GM12878 (cell line): Measurements from ENCODE around the gene DKC1. TPM values are rescaled to one million over a fixed set of nuclear protein-coding genes. Genes with fewer than 3 reads are reported as not detected.
"Not testable (repeated sequence)": the region's sequence is repeated elsewhere in the genome, so short reads cannot be mapped to it uniquely, and the experiment has no call there.

Experiments used
- ATAC-seq: fragments of 200-7000 bp; cut with Tn5 transposase; 3 replicates; pipeline ENCODE4 v1.9.1; 2020; ENCODE audit warnings: mild to moderate bottlenecking, moderate library complexity
- BruUV-seq: library from RNA; stranded (reverse); fragments of 400-500 nt; replicated peaks from 2 replicates; lab custom pipeline; 2021; lab: Mats Ljungman, UMichigan
- CTCF ChIA-PET: fragments of 300-600 bp; sonication (Branson Sonifier 250); formaldehyde crosslinking; extraction: SDS; loops from one replicate; lab custom pipeline; 2021; ENCODE audit warnings: inconsistent platforms; lab: Yijun Ruan, JAX
- POLR2A ChIA-PET: fragments of 350-600 bp; formaldehyde crosslinking; extraction: SDS; loops from one replicate; lab custom pipeline; 2021; ENCODE audit warnings: inconsistent platforms; lab: Charles Lee
- RAD21 ChIA-PET: fragments of 300-600 bp; sonication (Branson Sonifier 250); formaldehyde crosslinking; loops from one replicate; lab custom pipeline; 2023; ENCODE audit warnings: antibody characterized with exemption; ENCODE audit not compliant: unreplicated experiment; lab: Charles Lee
- SMC1A ChIA-PET: fragments of 300-600 bp; sonication (Branson Sonifier 250); formaldehyde crosslinking; loops from one replicate; lab custom pipeline; 2023; ENCODE audit not compliant: unreplicated experiment, uncharacterized antibody; lab: Charles Lee
- DNase-seq: peaks from one replicate; pipeline ENCODE4 v3.0.0-alpha.2; 2011; ENCODE audit warnings: low read depth, low spot score
- FAIRE-seq: peaks from 3 replicates; lab custom pipeline; 2011; peaks lifted over from hg19 to GRCh38; lab: Jason Lieb, UNC
- H2AFZ ChIP-seq: 2 replicates; pipeline ENCODE4 v1.6.0; 2011; ENCODE audit warnings: low read depth, low read length, control low read depth; ENCODE audit not compliant: control insufficient read depth
- H3K27ac ChIP-seq: 2 replicates; pipeline ENCODE4 v1.5.1; 2011; ENCODE audit warnings: control low read depth; ENCODE audit not compliant: control insufficient read depth, insufficient read depth
- H3K27me3 ChIP-seq, 2 experiments: replicated peaks in 1 of 2; 2 replicates each; pipeline versions ENCODE4 v1.6.0 to v1.6.1; 2011; ENCODE audit warnings: low read length in 1 of 2; ENCODE audit not compliant: control insufficient read depth in 2 of 2, insufficient read depth in 2 of 2
- H3K36me3 ChIP-seq, 2 experiments: 2 replicates each; pipeline ENCODE4 v1.5.1; 2011; ENCODE audit warnings: low read length in 1 of 2; ENCODE audit not compliant: control insufficient read depth in 2 of 2, insufficient read depth in 2 of 2
- H3K4me1 ChIP-seq: 2 replicates; pipeline ENCODE4 v1.6.1; 2011; ENCODE audit warnings: mild to moderate bottlenecking, low read length, moderate library complexity, mixed read lengths; ENCODE audit not compliant: control insufficient read depth, insufficient read depth
- H3K4me2 ChIP-seq: 2 replicates; pipeline ENCODE4 v1.6.0; 2011; ENCODE audit warnings: control low read depth; ENCODE audit not compliant: control insufficient read depth, insufficient read depth
- H3K4me3 ChIP-seq: fragments of 200-600 bp; sonication (generic); 2 replicates; pipeline ENCODE4 v1.5.1; 2016
- H3K79me2 ChIP-seq: 2 replicates; pipeline ENCODE4 v1.6.0; 2011; ENCODE audit warnings: low read length; ENCODE audit not compliant: control insufficient read depth, insufficient read depth
- H3K9ac ChIP-seq: 2 replicates; pipeline ENCODE4 v1.8.0; 2011; ENCODE audit warnings: low read length, control low read depth, mixed read lengths; ENCODE audit not compliant: control insufficient read depth, insufficient read depth
- H3K9me3 ChIP-seq: replicated peaks from 3 replicates; pipeline ENCODE4 v1.5.1; 2011; ENCODE audit warnings: mild to moderate bottlenecking, low read length; ENCODE audit not compliant: control insufficient read depth, insufficient read depth
- H4K20me1 ChIP-seq: 2 replicates; pipeline ENCODE4 v1.6.0; 2011; ENCODE audit not compliant: control insufficient read depth, insufficient read depth
- BCL3 ChIP-seq: IDR thresholded peaks from 2 replicates; pipeline ENCODE4 v1.6.1; 2011; ENCODE audit warnings: borderline replicate concordance, low read depth, mild to moderate bottlenecking, moderate library complexity, low read length; ENCODE audit not compliant: insufficient read depth, poor library complexity, severe bottlenecking
- CREM ChIP-seq: IDR thresholded peaks from 2 replicates; pipeline ENCODE4 v1.6.1; 2014; ENCODE audit warnings: antibody characterized with exemption, low read depth
- FOS ChIP-seq: IDR thresholded peaks from 3 replicates; pipeline ENCODE4 v1.6.1; 2011; ENCODE audit warnings: borderline replicate concordance; ENCODE audit not compliant: insufficient read length; ENCODE audit errors: extremely low read depth
- IKZF2 ChIP-seq, 2 experiments: fragments of 450-650 bp; IDR thresholded peaks; 2 replicates each; pipeline ENCODE4 v1.6.1; 2017; ENCODE audit warnings: mild to moderate bottlenecking in 2 of 2, moderate library complexity in 2 of 2
- NR2C2 ChIP-seq: IDR thresholded peaks from 2 replicates; pipeline ENCODE4 v1.6.1; 2011; ENCODE audit warnings: borderline replicate concordance, low read depth; ENCODE audit not compliant: control insufficient read depth, insufficient read length
- RAD21 ChIP-seq: IDR thresholded peaks from 2 replicates; pipeline ENCODE4 v1.6.1; 2011; ENCODE audit warnings: mild to moderate bottlenecking, low read depth, low read length, moderate library complexity; ENCODE audit not compliant: insufficient read depth
- RBBP5 ChIP-seq: fragments of 200-600 bp; sonication (generic); conservative IDR thresholded peaks from 2 replicates; pipeline ENCODE4 v1.6.1; 2016
- RUNX3 ChIP-seq: IDR thresholded peaks from 2 replicates; pipeline ENCODE4 v1.6.1; 2012; ENCODE audit warnings: low read length, inconsistent platforms
- SMAD5 ChIP-seq: IDR thresholded peaks from 2 replicates; pipeline ENCODE4 v1.6.1; 2016; ENCODE audit warnings: antibody characterized with exemption, low read depth
- ZBTB11 ChIP-seq: fragments of 450-650 bp; formaldehyde crosslinking; IDR thresholded peaks from 2 replicates; pipeline ENCODE4 v1.5.0; 2022; ENCODE audit warnings: mild to moderate bottlenecking, missing genetic modification characterization
- ZNF274 ChIP-seq: IDR thresholded peaks from one replicate; pipeline ENCODE4 v1.8.0; 2011; ENCODE audit not compliant: insufficient read length, insufficient read depth
- WGBS: methylation state at CpG from one replicate; pipeline ENCODE4 v1.1.6; 2016; ENCODE audit warnings: low lambda C conversion rate; ENCODE audit not compliant: insufficient replicate concordance, insufficient coverage; ENCODE audit errors: missing lambda C conversion rate; 5-methylcytosine and 5-hydroxymethylcytosine counted together
- in situ Hi-C: fragments of 300-500 bp; cut with MboI; formaldehyde crosslinking; loops from 9 replicates; pipeline ENCODE4 v1.14.3; 2018; ENCODE audit warnings: mixed read lengths
- intact Hi-C: fragments of 100-400 bp; cut with micrococcal nuclease; formaldehyde crosslinking; loops from one replicate; pipeline ENCODE4 v1.14.2; 2022; ENCODE audit not compliant: unreplicated experiment
- polyA plus RNA-seq, 11 experiments: library from polyadenylated mRNA; depleted of rRNA in 4 of 11; unstranded in 6 of 11; stranded (reverse) in 5 of 11; fragments of >200 nt; fragmentation: Nextera tagmentation in 4 of 11; fragmentation: Illumina TruSeq in 1 of 11; extraction: Ambion mirVana in 4 of 11; extraction: Trizol in 1 of 11; gene quantifications; 1 replicate in 1 of 11; 2 replicates in 10 of 11; pipeline versions ENCODE4 v1.2.1 to v1.2.3, GENCODE V29; 2011 to 2016; ENCODE audit warnings: inconsistent platforms in 2 of 11, missing spikeins in 2 of 11, low read depth in 1 of 11
- small RNA-seq: library from RNA; depleted of rRNA; stranded (forward); fragments of <200 nt; gene quantifications from one replicate; pipeline ENCODE3, GENCODE V24; 2014
- total RNA-seq, 4 experiments: library from RNA; depleted of rRNA in 3 of 4; stranded (reverse); fragments of >200 nt in 3 of 4; fragmentation: Illumina TruSeq in 1 of 4; extraction: Trizol in 1 of 4; gene quantifications; 2 replicates each; pipeline versions ENCODE4 v1.2.1 to v1.2.3, GENCODE V29; 2013 to 2021

The DKC1 gene
- total and polyA plus RNA-seq, 10 of the 15 experiments (the other 5 are each of a cell fraction or from before 2014, with no cell fraction given) = 70.1 to 159 (median 116) TPM

GRCh38 chrX:154824638-154825037, 62.0 kb downstream of the DKC1 start (continued):
- no peak for TF ChIP-seq SMAD5
- no peak for TF ChIP-seq BCL3
- no peak for TF ChIP-seq ZBTB11 (CRISPR knock-in tag)
- TF ChIP-seq RUNX3 = no peak
- no peak for TF ChIP-seq FOS
- TF ChIP-seq ZNF274 = no peak
- TF ChIP-seq IKZF2 (IDR thresholded peaks at IDR 0.05) = no peak
- no peak for TF ChIP-seq CREM
- TF ChIP-seq RBBP5 = no peak
- TF ChIP-seq NR2C2 = no peak
- TF ChIP-seq RAD21 = no peak

- POLR2A ChIA-PET = not testable (repeated sequence)
Measured at GRCh38 chrX:154825586-154825985, 62.9 kb downstream of the DKC1 start.

More at GRCh38 chrX:154825586-154825985, 62.9 kb downstream of the DKC1 start:
- ATAC-seq, FAIRE-seq, H4K20me1 ChIP-seq, H3K36me3 ChIP-seq, in situ Hi-C loops, SMC1A ChIA-PET, RAD21 ChIA-PET, H3K79me2 ChIP-seq, H3K4me2 ChIP-seq, DNase-seq, intact Hi-C loops, H3K4me3 ChIP-seq, H3K27me3 ChIP-seq, BruUV-seq, H3K27ac ChIP-seq, H2AFZ ChIP-seq, H3K9me3 ChIP-seq, H3K9ac ChIP-seq, CTCF ChIA-PET: not testable (repeated sequence)
- H3K4me1 ChIP-seq = peaks cover 17% of the 10 kb centered on the region
- WGBS = no CpG with 5 or more reads among the region's 3 CpGs

Small RNAs within 50 kb of the gene (small RNA-seq; reads per million reads assigned to genes)
- not detected for gene SNORA36A

Other genes with a start within 250 kb of the DKC1 start
Only the 7 nearest of the 10 such genes appear.
- not detected in 2 replicates for gene CTAG1A, start 177.7 kb upstream of the DKC1 start, total RNA-seq (2014; rRNA removed)
- not detected in 2 replicates for gene CTAG1A, start 177.7 kb upstream of the DKC1 start, total RNA-seq (2014; rRNA removed; fragmentation: Illumina TruSeq; extraction: Trizol)
- gene CTAG1A, start 177.7 kb upstream of the DKC1 start, total RNA-seq (2021) = not detected in 2 replicates
- not detected in 2 replicates for gene CTAG1A, start 177.7 kb upstream of the DKC1 start, polyA plus RNA-seq (2011; rRNA removed)
- gene CTAG1A, start 177.7 kb upstream of the DKC1 start, polyA plus RNA-seq (2014; fragmentation: Illumina TruSeq; extraction: Trizol) = not detected in 2 replicates
- gene CTAG1A, start 177.7 kb upstream of the DKC1 start, polyA plus RNA-seq (2014; fragmentation: Nextera tagmentation; extraction: Ambion mirVana) = not detected
- not detected in 2 replicates for gene CTAG1A, start 177.7 kb upstream of the DKC1 start, polyA plus RNA-seq (2014; rRNA removed)
- not detected for gene CTAG1A, start 177.7 kb upstream of the DKC1 start, polyA plus RNA-seq (2016; fragmentation: Nextera tagmentation; extraction: Ambion mirVana)
- gene CTAG1B, start 143.6 kb upstream of the DKC1 start, total RNA-seq (2014; rRNA removed) = not detected in 2 replicates
- gene CTAG1B, start 143.6 kb upstream of the DKC1 start, total RNA-seq (2014; rRNA removed; fragmentation: Illumina TruSeq; extraction: Trizol) = not detected in 2 replicates
- gene CTAG1B, start 143.6 kb upstream of the DKC1 start, total RNA-seq (2021) = not detected in 2 replicates
- gene CTAG1B, start 143.6 kb upstream of the DKC1 start, polyA plus RNA-seq (2011; rRNA removed) = not detected in 2 replicates
- not detected in 2 replicates for gene CTAG1B, start 143.6 kb upstream of the DKC1 start, polyA plus RNA-seq (2014; fragmentation: Illumina TruSeq; extraction: Trizol)
- not detected for gene CTAG1B, start 143.6 kb upstream of the DKC1 start, polyA plus RNA-seq (2014; fragmentation: Nextera tagmentation; extraction: Ambion mirVana)
- not detected in 2 replicates for gene CTAG1B, start 143.6 kb upstream of the DKC1 start, polyA plus RNA-seq (2014; rRNA removed)
- gene CTAG1B, start 143.6 kb upstream of the DKC1 start, polyA plus RNA-seq (2016; fragmentation: Nextera tagmentation; extraction: Ambion mirVana) = not detected
- gene CTAG2, start 109.3 kb upstream of the DKC1 start, total RNA-seq (2014; rRNA removed) = not detected in 2 replicates
- not detected in 2 replicates for gene CTAG2, start 109.3 kb upstream of the DKC1 start, total RNA-seq (2014; rRNA removed; fragmentation: Illumina TruSeq; extraction: Trizol)
- gene CTAG2, start 109.3 kb upstream of the DKC1 start, total RNA-seq (2021) = not detected in 2 replicates
- gene CTAG2, start 109.3 kb upstream of the DKC1 start, polyA plus RNA-seq (2011; rRNA removed) = 0.35 and 0.73 TPM in 2 replicates
- gene CTAG2, start 109.3 kb upstream of the DKC1 start, polyA plus RNA-seq (2014; fragmentation: Illumina TruSeq; extraction: Trizol) = not detected in 2 replicates
- not detected for gene CTAG2, start 109.3 kb upstream of the DKC1 start, polyA plus RNA-seq (2014; fragmentation: Nextera tagmentation; extraction: Ambion mirVana)
- gene CTAG2, start 109.3 kb upstream of the DKC1 start, polyA plus RNA-seq (2014; rRNA removed) = not detected in 2 replicates
- not detected for gene CTAG2, start 109.3 kb upstream of the DKC1 start, polyA plus RNA-seq (2016; fragmentation: Nextera tagmentation; extraction: Ambion mirVana)
- 0.85 and 1.3 TPM in 2 replicates for gene GAB3, start 11.8 kb upstream of the DKC1 start, total RNA-seq (2014; rRNA removed)
- gene GAB3, start 11.8 kb upstream of the DKC1 start, total RNA-seq (2014; rRNA removed; fragmentation: Illumina TruSeq; extraction: Trizol) = 0.88 and 0.89 TPM in 2 replicates
- 0.96 and 2.0 TPM in 2 replicates for gene GAB3, start 11.8 kb upstream of the DKC1 start, total RNA-seq (2021)
- gene GAB3, start 11.8 kb upstream of the DKC1 start, polyA plus RNA-seq (2011; rRNA removed) = 0.14 and 0.23 TPM in 2 replicates
- gene GAB3, start 11.8 kb upstream of the DKC1 start, polyA plus RNA-seq (2014; fragmentation: Illumina TruSeq; extraction: Trizol) = 0.93 and 1.0 TPM in 2 replicates
- gene GAB3, start 11.8 kb upstream of the DKC1 start, polyA plus RNA-seq (2014; fragmentation: Nextera tagmentation; extraction: Ambion mirVana) = under 1 TPM; 0.29 to 0.69 TPM
- 0.66 and 1.4 TPM in 2 replicates for gene GAB3, start 11.8 kb upstream of the DKC1 start, polyA plus RNA-seq (2014; rRNA removed)
- gene GAB3, start 11.8 kb upstream of the DKC1 start, polyA plus RNA-seq (2016; fragmentation: Nextera tagmentation; extraction: Ambion mirVana) = under 1 TPM; 0.10 to 0.86 TPM
- gene MPP1, start 42.6 kb downstream of the DKC1 start, total RNA-seq (2014; rRNA removed) = 16.9 TPM in 2 replicates
- gene MPP1, start 42.6 kb downstream of the DKC1 start, total RNA-seq (2014; rRNA removed; fragmentation: Illumina TruSeq; extraction: Trizol) = 13.6 and 14.2 TPM in 2 replicates
- 15.7 and 19.6 TPM in 2 replicates for gene MPP1, start 42.6 kb downstream of the DKC1 start, total RNA-seq (2021)
- 1.9 and 2.2 TPM in 2 replicates for gene MPP1, start 42.6 kb downstream of the DKC1 start, polyA plus RNA-seq (2011; rRNA removed)
- 19.8 and 20.1 TPM in 2 replicates for gene MPP1, start 42.6 kb downstream of the DKC1 start, polyA plus RNA-seq (2014; fragmentation: Illumina TruSeq; extraction: Trizol)
- 10 to 100 TPM; 11.9 to 17.9 TPM for gene MPP1, start 42.6 kb downstream of the DKC1 start, polyA plus RNA-seq (2014; fragmentation: Nextera tagmentation; extraction: Ambion mirVana)
- gene MPP1, start 42.6 kb downstream of the DKC1 start, polyA plus RNA-seq (2014; rRNA removed) = 16.2 and 18.2 TPM in 2 replicates
- gene MPP1, start 42.6 kb downstream of the DKC1 start, polyA plus RNA-seq (2016; fragmentation: Nextera tagmentation; extraction: Ambion mirVana) = 10 to 100 TPM; 11.1 to 13.9 TPM
- not detected in 2 replicates for gene SMIM9, start 71.8 kb downstream of the DKC1 start, total RNA-seq (2014; rRNA removed)
- not detected in 2 replicates for gene SMIM9, start 71.8 kb downstream of the DKC1 start, total RNA-seq (2014; rRNA removed; fragmentation: Illumina TruSeq; extraction: Trizol)
- not detected in 2 replicates for gene SMIM9, start 71.8 kb downstream of the DKC1 start, total RNA-seq (2021)
- gene SMIM9, start 71.8 kb downstream of the DKC1 start, polyA plus RNA-seq (2011; rRNA removed) = not detected in 2 replicates
- gene SMIM9, start 71.8 kb downstream of the DKC1 start, polyA plus RNA-seq (2014; fragmentation: Illumina TruSeq; extraction: Trizol) = not detected in 2 replicates
- not detected for gene SMIM9, start 71.8 kb downstream of the DKC1 start, polyA plus RNA-seq (2014; fragmentation: Nextera tagmentation; extraction: Ambion mirVana)
- gene SMIM9, start 71.8 kb downstream of the DKC1 start, polyA plus RNA-seq (2014; rRNA removed) = not detected in 2 replicates
- not detected for gene SMIM9, start 71.8 kb downstream of the DKC1 start, polyA plus RNA-seq (2016; fragmentation: Nextera tagmentation; extraction: Ambion mirVana)
- 9.0 and 11.1 TPM in 2 replicates for gene F8A1, start 123.5 kb downstream of the DKC1 start, total RNA-seq (2014; rRNA removed)
- gene F8A1, start 123.5 kb downstream of the DKC1 start, total RNA-seq (2014; rRNA removed; fragmentation: Illumina TruSeq; extraction: Trizol) = 11.8 and 13.5 TPM in 2 replicates
- 76.4 and 77.8 TPM in 2 replicates for gene F8A1, start 123.5 kb downstream of the DKC1 start, total RNA-seq (2021)
- 4.1 and 7.4 TPM in 2 replicates for gene F8A1, start 123.5 kb downstream of the DKC1 start, polyA plus RNA-seq (2011; rRNA removed)
- 64.4 and 64.8 TPM in 2 replicates for gene F8A1, start 123.5 kb downstream of the DKC1 start, polyA plus RNA-seq (2014; fragmentation: Illumina TruSeq; extraction: Trizol)
- gene F8A1, start 123.5 kb downstream of the DKC1 start, polyA plus RNA-seq (2014; fragmentation: Nextera tagmentation; extraction: Ambion mirVana) = 10 to 100 TPM in 1 of 2 experiments, 1 to 10 TPM in 1; 9.5 to 18.6 TPM
- gene F8A1, start 123.5 kb downstream of the DKC1 start, polyA plus RNA-seq (2014; rRNA removed) = 26.1 and 30.4 TPM in 2 replicates
- gene F8A1, start 123.5 kb downstream of the DKC1 start, polyA plus RNA-seq (2016; fragmentation: Nextera tagmentation; extraction: Ambion mirVana) = 10 to 100 TPM in 1 of 2 experiments, 1 to 10 TPM in 1; 7.0 to 26.4 TPM